Natural killer cell (primary cell): Measurements from ENCODE around the gene SH3BP5. TPM values are rescaled to one million over a fixed set of nuclear protein-coding genes. Genes with fewer than 3 reads are reported as not detected.

Experiments used
- ATAC-seq, 3 donors: fragments of 150-1000 bp in 2 of 3; fragments of 200-7000 bp in 1 of 3; cut with Tn5 transposase; 1 replicate in 1 of 3; 2 replicates in 2 of 3; pipeline ENCODE4 v1.10.0; 2021; ENCODE audit warnings: mild to moderate bottlenecking in 2 of 3, moderate library complexity in 2 of 3
- DNase-seq, 2 donors: peaks; one replicate each; pipeline versions ENCODE4 v3.0.0 to v3.0.0-alpha.2; 2013 to 2021; ENCODE audit warnings: mixed read lengths in 1 of 2
- H3K27ac ChIP-seq: one replicate; pipeline ENCODE4 v1.5.1; 2013; ENCODE audit warnings: mild to moderate bottlenecking, low read length
- H3K27me3 ChIP-seq: one replicate; pipeline ENCODE4 v1.6.1; 2013; ENCODE audit warnings: low read length; ENCODE audit not compliant: control insufficient read depth, insufficient read depth
- H3K36me3 ChIP-seq: one replicate; pipeline ENCODE4 v1.6.1; 2013; ENCODE audit warnings: low read length; ENCODE audit not compliant: control insufficient read depth, insufficient read depth
- H3K4me1 ChIP-seq: one replicate; pipeline ENCODE4 v1.6.1; 2013; ENCODE audit warnings: low read length; ENCODE audit not compliant: control insufficient read depth, insufficient read depth
- H3K4me3 ChIP-seq: one replicate; pipeline ENCODE4 v1.5.1; 2013; ENCODE audit warnings: low read length
- H3K9me3 ChIP-seq: one replicate; pipeline ENCODE4 v1.6.1; 2013; ENCODE audit warnings: low read length; ENCODE audit not compliant: control insufficient read depth, insufficient read depth
- H3K27ac Mint-ChIP-seq, 2 donors: one replicate each; pipeline ENCODE4 v1.8.0; 2022; ENCODE audit warnings: mild to moderate bottlenecking in 2 of 2, mixed read lengths in 2 of 2, moderate library complexity in 1 of 2
- H3K27me3 Mint-ChIP-seq, 2 donors: one replicate each; pipeline ENCODE4 v1.8.0; 2022; ENCODE audit warnings: low read depth in 2 of 2, mixed read lengths in 2 of 2
- H3K36me3 Mint-ChIP-seq: one replicate; pipeline ENCODE4 v1.8.0; 2022; ENCODE audit warnings: mixed read lengths
- H3K4me1 Mint-ChIP-seq, 2 donors: one replicate each; pipeline ENCODE4 v1.8.0; 2022; ENCODE audit warnings: mixed read lengths in 2 of 2
- H3K4me3 Mint-ChIP-seq: one replicate; pipeline ENCODE4 v1.8.0; 2022; ENCODE audit warnings: mild to moderate bottlenecking, moderate library complexity, mixed read lengths
- H3K9me3 Mint-ChIP-seq, 2 donors: one replicate each; pipeline ENCODE4 v1.8.0; 2022; ENCODE audit warnings: mixed read lengths in 2 of 2
- WGBS: methylation state at CpG from one replicate; pipeline ENCODE4 v1.1.7; 2013; ENCODE audit warnings: missing lambda C conversion rate; ENCODE audit not compliant: insufficient coverage; 5-methylcytosine and 5-hydroxymethylcytosine counted together
- intact Hi-C: fragments of 100-400 bp; cut with micrococcal nuclease; formaldehyde crosslinking; loops from one replicate; pipeline ENCODE4 v1.14.2; 2022
- total RNA-seq, 4 donors: library from RNA; stranded (reverse); fragments of 120-200 nt in 1 of 4; gene quantifications; one replicate each; pipeline versions ENCODE4 v1.2.3 to v1.2.4, GENCODE V29; 2013 to 2022
- TF ChIP-seq, protein P1 (sequence below): fragments of 200-600 bp; IDR thresholded peaks from one replicate; pipeline ENCODE4 v1.8.0; 2022; ENCODE audit warnings: antibody characterized with exemption

The SH3BP5 gene
- total RNA-seq, 3 donors from 2014 or later (not counting 1 experiment from before 2014, with no cell fraction given), result 89.4 to 129 (median 91.0) TPM

DNA sequence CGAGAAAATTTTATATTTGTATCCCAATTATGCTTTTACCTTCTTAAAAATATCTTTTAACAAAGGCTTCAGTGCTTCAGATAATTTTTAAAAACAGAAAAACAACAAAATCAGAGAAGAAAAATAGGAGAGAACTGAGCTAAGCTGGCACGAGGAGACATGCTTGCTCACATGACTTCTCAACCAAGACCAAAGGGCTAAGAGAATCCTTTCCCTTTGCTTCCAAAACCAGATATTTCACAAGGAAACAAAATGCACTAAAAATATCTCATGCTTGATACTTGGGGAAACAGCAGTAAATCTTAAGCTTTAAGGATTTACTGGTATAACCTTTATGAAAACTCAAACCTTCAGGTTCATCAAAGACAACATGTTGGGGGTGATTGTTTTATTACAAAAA lies 67.9 kb downstream of the SH3BP5 start:
- intact Hi-C loops, result no loop called here
- Histone ChIP-seq H3K27me3 (no peaks in the 10 kb centered on the region), H3K4me1 (peaks cover 47% of the 10 kb centered on the region), H3K9me3 (no peaks in the 10 kb centered on the region), H3K4me3 (no peak overlapping the region), H3K27ac (no peak overlapping the region), H3K36me3 (peaks cover 61% of the 10 kb centered on the region)
- TF ChIP-seq, protein P1, sequence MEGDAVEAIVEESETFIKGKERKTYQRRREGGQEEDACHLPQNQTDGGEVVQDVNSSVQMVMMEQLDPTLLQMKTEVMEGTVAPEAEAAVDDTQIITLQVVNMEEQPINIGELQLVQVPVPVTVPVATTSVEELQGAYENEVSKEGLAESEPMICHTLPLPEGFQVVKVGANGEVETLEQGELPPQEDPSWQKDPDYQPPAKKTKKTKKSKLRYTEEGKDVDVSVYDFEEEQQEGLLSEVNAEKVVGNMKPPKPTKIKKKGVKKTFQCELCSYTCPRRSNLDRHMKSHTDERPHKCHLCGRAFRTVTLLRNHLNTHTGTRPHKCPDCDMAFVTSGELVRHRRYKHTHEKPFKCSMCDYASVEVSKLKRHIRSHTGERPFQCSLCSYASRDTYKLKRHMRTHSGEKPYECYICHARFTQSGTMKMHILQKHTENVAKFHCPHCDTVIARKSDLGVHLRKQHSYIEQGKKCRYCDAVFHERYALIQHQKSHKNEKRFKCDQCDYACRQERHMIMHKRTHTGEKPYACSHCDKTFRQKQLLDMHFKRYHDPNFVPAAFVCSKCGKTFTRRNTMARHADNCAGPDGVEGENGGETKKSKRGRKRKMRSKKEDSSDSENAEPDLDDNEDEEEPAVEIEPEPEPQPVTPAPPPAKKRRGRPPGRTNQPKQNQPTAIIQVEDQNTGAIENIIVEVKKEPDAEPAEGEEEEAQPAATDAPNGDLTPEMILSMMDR, result no peak
- DNase-seq (no peak), ATAC-seq (no peak)
- Mint-ChIP-seq H3K27me3 (no peaks in the 10 kb centered on the region), H3K36me3 (peaks cover 5% of the 10 kb centered on the region), H3K4me3 (peak overlapping the region; percentile 58), H3K27ac (peak overlapping the region; percentile 85 to 92), H3K4me1 (peaks cover 84 to 86% of the 10 kb centered on the region in 2 donors), H3K9me3 (no peaks in the 10 kb centered on the region)
- 89% methylated on average over 1 of the region's 2 CpGs for WGBS

- intact Hi-C loops, result no loop called here
- Mint-ChIP-seq H3K27ac (peak overlapping the region; percentile 85 to 92), H3K4me1 (peaks cover 84 to 86% of the 10 kb centered on the region in 2 donors), H3K9me3 (no peaks in the 10 kb centered on the region), H3K36me3 (peaks cover 11% of the 10 kb centered on the region), H3K4me3 (no peak overlapping the region), H3K27me3 (no peaks in the 10 kb centered on the region)
- WGBS, result 93% methylated on average over 1 of the region's 2 CpGs
- Histone ChIP-seq H3K4me3 (no peak overlapping the region), H3K4me1 (peaks cover 42% of the 10 kb centered on the region), H3K27ac (no peak overlapping the region), H3K9me3 (no peaks in the 10 kb centered on the region), H3K36me3 (peaks cover 61% of the 10 kb centered on the region), H3K27me3 (no peaks in the 10 kb centered on the region)
- no peak for DNase-seq
- TF ChIP-seq, protein P1, result no peak
- ATAC-seq, result no peak
Observed at GRCh38 chr3:15263926-15264325, 68.5 kb downstream of the SH3BP5 start.

DNA sequence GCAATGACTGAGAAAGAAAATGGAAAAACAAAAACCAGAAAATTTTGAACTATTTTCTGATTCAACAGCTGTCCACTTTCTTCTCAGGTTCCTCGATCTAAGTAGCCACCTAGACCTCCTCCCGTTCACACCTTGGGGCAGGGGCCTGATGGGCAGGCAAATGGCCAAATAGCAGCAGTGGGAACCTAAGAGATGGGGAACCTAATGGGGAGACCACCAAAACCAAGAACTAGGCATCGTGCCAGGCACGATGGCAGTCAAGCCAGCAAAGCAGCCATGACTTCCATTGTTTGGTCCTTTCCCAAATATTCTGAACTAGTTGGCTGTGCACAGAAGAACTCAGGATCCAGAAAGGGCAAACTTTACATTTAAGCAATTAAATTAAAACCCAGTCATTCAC lies 69.3 kb downstream of the SH3BP5 start:
- DNase-seq, result no peak
- Histone ChIP-seq H3K27me3 (no peaks in the 10 kb centered on the region), H3K4me1 (peaks cover 33% of the 10 kb centered on the region), H3K9me3 (no peaks in the 10 kb centered on the region), H3K27ac (no peak overlapping the region), H3K4me3 (no peak overlapping the region), H3K36me3 (peaks cover 61% of the 10 kb centered on the region)
- TF ChIP-seq, protein P1, result no peak
- intact Hi-C loops, result no loop called here
- H3K27me3 Mint-ChIP-seq, result no peaks in the 10 kb centered on the region
- H3K9me3 Mint-ChIP-seq, result no peaks in the 10 kb centered on the region
- H3K4me1 Mint-ChIP-seq, result peaks cover 81% of the 10 kb centered on the region in 2 donors
- 79% methylated on average over 4 of the region's 4 CpGs for WGBS
- peak overlapping the region; percentile 85 to 92 for H3K27ac Mint-ChIP-seq
- no peak overlapping the region for H3K4me3 Mint-ChIP-seq
- ATAC-seq, result no peak
- H3K36me3 Mint-ChIP-seq, result peaks cover 14% of the 10 kb centered on the region

GRCh38 chr3:15262021-15262420 lies 70.4 kb downstream of the SH3BP5 start:
- no peaks in the 10 kb centered on the region for H3K9me3 Mint-ChIP-seq
- TF ChIP-seq, protein P1, result no peak
- H3K36me3 Mint-ChIP-seq, result peaks cover 23% of the 10 kb centered on the region
- Histone ChIP-seq H3K4me1 (peaks cover 22% of the 10 kb centered on the region), H3K36me3 (peaks cover 64% of the 10 kb centered on the region), H3K27ac (no peak overlapping the region), H3K4me3 (no peak overlapping the region), H3K9me3 (no peaks in the 10 kb centered on the region), H3K27me3 (no peaks in the 10 kb centered on the region)
- no peak overlapping the region for H3K4me3 Mint-ChIP-seq
- intact Hi-C loops, result no loop called here
- ATAC-seq (no peak), DNase-seq (no peak)
- peak overlapping the region; percentile 69 to 74 for H3K27ac Mint-ChIP-seq
- peaks cover 79 to 85% of the 10 kb centered on the region in 2 donors for H3K4me1 Mint-ChIP-seq
- no peaks in the 10 kb centered on the region for H3K27me3 Mint-ChIP-seq
- WGBS, result 97% methylated on average over 9 of the region's 9 CpGs
